Measurements from ENCODE around the gene SDF4. TPM values are rescaled to one million over a fixed set of nuclear protein-coding genes. Genes with fewer than 3 reads are reported as not detected.

SDF4 gene
- total and polyA plus RNA-seq, 2 experiments from 2014 or later, result 45.0 to 62.6 TPM

DNA sequence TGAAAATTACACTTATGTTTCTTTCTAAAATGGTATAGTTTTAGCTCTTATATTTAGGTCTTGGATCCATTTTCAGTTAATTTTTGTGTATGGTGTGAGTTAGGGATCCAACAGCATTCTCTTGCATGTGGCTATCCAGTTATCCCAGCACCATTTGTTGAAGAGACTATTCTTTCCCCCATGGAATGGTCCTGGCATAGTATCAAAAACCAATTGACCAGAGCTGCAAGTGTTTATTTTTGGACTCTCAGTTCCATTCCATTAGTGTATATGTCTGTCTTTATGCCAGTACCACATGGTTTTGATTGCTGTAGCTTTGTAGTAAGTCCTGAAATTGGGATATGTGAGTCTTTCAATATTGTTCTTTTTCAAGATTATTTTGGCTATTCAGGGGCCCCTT, 43.9 kb downstream of the SDF4 start (continued):
- TF ChIP-seq, protein P1, sequence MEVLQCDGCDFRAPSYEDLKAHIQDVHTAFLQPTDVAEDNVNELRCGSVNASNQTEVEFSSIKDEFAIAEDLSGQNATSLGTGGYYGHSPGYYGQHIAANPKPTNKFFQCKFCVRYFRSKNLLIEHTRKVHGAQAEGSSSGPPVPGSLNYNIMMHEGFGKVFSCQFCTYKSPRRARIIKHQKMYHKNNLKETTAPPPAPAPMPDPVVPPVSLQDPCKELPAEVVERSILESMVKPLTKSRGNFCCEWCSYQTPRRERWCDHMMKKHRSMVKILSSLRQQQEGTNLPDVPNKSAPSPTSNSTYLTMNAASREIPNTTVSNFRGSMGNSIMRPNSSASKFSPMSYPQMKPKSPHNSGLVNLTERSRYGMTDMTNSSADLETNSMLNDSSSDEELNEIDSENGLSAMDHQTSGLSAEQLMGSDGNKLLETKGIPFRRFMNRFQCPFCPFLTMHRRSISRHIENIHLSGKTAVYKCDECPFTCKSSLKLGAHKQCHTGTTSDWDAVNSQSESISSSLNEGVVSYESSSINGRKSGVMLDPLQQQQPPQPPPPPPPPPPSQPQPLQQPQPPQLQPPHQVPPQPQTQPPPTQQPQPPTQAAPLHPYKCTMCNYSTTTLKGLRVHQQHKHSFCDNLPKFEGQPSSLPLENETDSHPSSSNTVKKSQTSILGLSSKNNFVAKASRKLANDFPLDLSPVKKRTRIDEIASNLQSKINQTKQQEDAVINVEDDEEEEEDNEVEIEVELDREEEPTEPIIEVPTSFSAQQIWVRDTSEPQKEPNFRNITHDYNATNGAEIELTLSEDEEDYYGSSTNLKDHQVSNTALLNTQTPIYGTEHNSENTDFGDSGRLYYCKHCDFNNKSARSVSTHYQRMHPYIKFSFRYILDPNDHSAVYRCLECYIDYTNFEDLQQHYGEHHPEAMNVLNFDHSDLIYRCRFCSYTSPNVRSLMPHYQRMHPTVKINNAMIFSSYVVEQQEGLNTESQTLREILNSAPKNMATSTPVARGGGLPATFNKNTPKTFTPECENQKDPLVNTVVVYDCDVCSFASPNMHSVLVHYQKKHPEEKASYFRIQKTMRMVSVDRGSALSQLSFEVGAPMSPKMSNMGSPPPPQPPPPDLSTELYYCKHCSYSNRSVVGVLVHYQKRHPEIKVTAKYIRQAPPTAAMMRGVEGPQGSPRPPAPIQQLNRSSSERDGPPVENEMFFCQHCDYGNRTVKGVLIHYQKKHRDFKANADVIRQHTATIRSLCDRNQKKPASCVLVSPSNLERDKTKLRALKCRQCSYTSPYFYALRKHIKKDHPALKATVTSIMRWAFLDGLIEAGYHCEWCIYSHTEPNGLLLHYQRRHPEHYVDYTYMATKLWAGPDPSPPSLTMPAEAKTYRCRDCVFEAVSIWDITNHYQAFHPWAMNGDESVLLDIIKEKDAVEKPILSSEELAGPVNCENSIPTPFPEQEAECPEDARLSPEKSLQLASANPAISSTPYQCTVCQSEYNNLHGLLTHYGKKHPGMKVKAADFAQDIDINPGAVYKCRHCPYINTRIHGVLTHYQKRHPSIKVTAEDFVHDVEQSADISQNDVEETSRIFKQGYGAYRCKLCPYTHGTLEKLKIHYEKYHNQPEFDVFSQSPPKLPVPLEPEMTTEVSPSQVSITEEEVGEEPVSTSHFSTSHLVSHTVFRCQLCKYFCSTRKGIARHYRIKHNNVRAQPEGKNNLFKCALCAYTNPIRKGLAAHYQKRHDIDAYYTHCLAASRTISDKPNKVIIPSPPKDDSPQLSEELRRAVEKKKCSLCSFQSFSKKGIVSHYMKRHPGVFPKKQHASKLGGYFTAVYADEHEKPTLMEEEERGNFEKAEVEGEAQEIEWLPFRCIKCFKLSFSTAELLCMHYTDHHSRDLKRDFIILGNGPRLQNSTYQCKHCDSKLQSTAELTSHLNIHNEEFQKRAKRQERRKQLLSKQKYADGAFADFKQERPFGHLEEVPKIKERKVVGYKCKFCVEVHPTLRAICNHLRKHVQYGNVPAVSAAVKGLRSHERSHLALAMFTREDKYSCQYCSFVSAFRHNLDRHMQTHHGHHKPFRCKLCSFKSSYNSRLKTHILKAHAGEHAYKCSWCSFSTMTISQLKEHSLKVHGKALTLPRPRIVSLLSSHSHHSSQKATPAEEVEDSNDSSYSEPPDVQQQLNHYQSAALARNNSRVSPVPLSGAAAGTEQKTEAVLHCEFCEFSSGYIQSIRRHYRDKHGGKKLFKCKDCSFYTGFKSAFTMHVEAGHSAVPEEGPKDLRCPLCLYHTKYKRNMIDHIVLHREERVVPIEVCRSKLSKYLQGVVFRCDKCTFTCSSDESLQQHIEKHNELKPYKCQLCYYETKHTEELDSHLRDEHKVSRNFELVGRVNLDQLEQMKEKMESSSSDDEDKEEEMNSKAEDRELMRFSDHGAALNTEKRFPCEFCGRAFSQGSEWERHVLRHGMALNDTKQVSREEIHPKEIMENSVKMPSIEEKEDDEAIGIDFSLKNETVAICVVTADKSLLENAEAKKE (CRISPR knock-in tag; IDR thresholded peaks at IDR 0.05), result no peak
- TF ChIP-seq, protein P2, sequence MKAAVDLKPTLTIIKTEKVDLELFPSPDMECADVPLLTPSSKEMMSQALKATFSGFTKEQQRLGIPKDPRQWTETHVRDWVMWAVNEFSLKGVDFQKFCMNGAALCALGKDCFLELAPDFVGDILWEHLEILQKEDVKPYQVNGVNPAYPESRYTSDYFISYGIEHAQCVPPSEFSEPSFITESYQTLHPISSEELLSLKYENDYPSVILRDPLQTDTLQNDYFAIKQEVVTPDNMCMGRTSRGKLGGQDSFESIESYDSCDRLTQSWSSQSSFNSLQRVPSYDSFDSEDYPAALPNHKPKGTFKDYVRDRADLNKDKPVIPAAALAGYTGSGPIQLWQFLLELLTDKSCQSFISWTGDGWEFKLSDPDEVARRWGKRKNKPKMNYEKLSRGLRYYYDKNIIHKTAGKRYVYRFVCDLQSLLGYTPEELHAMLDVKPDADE (IDR thresholded peaks at IDR 0.05), result no peak
- TF ChIP-seq REST (IDR thresholded peaks at IDR 0.05; ENCODE audit: unreplicated experiment) (no peak), NANOG (IDR thresholded peaks at IDR 0.05; ENCODE audit: borderline replicate concordance) (no peak), ZNF114 (CRISPR knock-in tag; IDR thresholded peaks at IDR 0.05) (no peak), CREB1 (CRISPR knock-in tag; IDR thresholded peaks at IDR 0.05; ENCODE audit: low read depth) (no peak), EZH2 (IDR thresholded peaks at IDR 0.05; ENCODE audit: low read depth, unreplicated experiment) (no peak), POLR2AphosphoS5 (IDR thresholded peaks at IDR 0.05; ENCODE audit: low read depth) (no peak), EZH2phosphoT487 (IDR thresholded peaks at IDR 0.05; ENCODE audit: unreplicated experiment) (no peak)
